SJSA1 (cell line): ENCODE data around the gene CYB5R3. TPM values are rescaled to one million over a fixed set of nuclear protein-coding genes. Genes with fewer than 3 reads are reported as not detected.
A peak's percentile ranks its signal among the peaks of the same experiment; 100 is the strongest.
"Not testable (repeated sequence)": the region's sequence is repeated elsewhere in the genome, so short reads cannot be mapped to it uniquely, and the experiment has no call there.

Experiments used
- DNase-seq, 2 experiments: peaks; one replicate each; pipeline ENCODE4 v3.0.0-alpha.2; 2015 to 2020; ENCODE audit warnings: low spot score in 2 of 2, low read depth in 1 of 2
- H3K27ac ChIP-seq: fragments of 250-450 bp; sonication (Bioruptor Pico); 2 replicates; pipeline ENCODE4 v1.5.1; 2020; ENCODE audit warnings: mild to moderate bottlenecking, moderate library complexity
- H3K27me3 ChIP-seq: fragments of 250-450 bp; sonication (Bioruptor Pico); replicated peaks from 2 replicates; pipeline ENCODE4 v1.5.1; 2020; ENCODE audit warnings: mild to moderate bottlenecking, moderate library complexity
- H3K36me3 ChIP-seq: fragments of 250-450 bp; sonication (Bioruptor Pico); 2 replicates; pipeline ENCODE4 v1.5.1; 2020; ENCODE audit warnings: mild to moderate bottlenecking
- H3K4me1 ChIP-seq: fragments of 250-450 bp; sonication (Bioruptor Pico); replicated peaks from 2 replicates; pipeline ENCODE4 v1.6.1; 2021; ENCODE audit warnings: mild to moderate bottlenecking
- H3K4me3 ChIP-seq: fragments of 250-450 bp; sonication (Bioruptor Pico); 2 replicates; pipeline ENCODE4 v1.5.1; 2020; ENCODE audit warnings: mild to moderate bottlenecking
- H3K9me3 ChIP-seq: fragments of 250-450 bp; sonication (Bioruptor Pico); replicated peaks from 2 replicates; pipeline ENCODE4 v1.5.1; 2020; ENCODE audit warnings: mild to moderate bottlenecking
- total RNA-seq: library from RNA; depleted of rRNA; stranded (reverse); fragments of >200 nt; shearing (Covaris generic); gene quantifications from 2 replicates; pipeline ENCODE4 v1.2.3, GENCODE V29; 2014

Gene CYB5R3
- total RNA-seq, 1 experiment from 2014 or later, result 149 TPM

GRCh38 chr22:42581762-42582716, 67.2 kb downstream of the CYB5R3 start:
- H3K9me3 ChIP-seq, result no peaks in the 10 kb centered on the region
- peaks cover 67% of the 10 kb centered on the region for H3K36me3 ChIP-seq
- peak overlapping the region; percentile 73 for H3K4me3 ChIP-seq
- DNase-seq, result peak; percentile 58 to 79
- no peaks in the 10 kb centered on the region for H3K27me3 ChIP-seq
- peaks cover 6% of the 10 kb centered on the region; the same call in 1 of the 2 replicates for H3K4me1 ChIP-seq
- H3K27ac ChIP-seq, result peak overlapping the region; percentile 52; the same call in 1 of the 2 replicates

- not testable (repeated sequence) for H3K27me3 ChIP-seq, H3K4me1 ChIP-seq, H3K9me3 ChIP-seq, DNase-seq
- Histone ChIP-seq H3K36me3 (peaks cover 59% of the 10 kb centered on the region), H3K4me3 (peak overlapping the region; percentile 73), H3K27ac (peak overlapping the region; percentile 52; the same call in 1 of the 2 replicates)
Measured at GRCh38 chr22:42581194-42581761, 67.9 kb downstream of the CYB5R3 start.

- H3K36me3 ChIP-seq, result peaks cover 47% of the 10 kb centered on the region
- not testable (repeated sequence) for H3K4me3 ChIP-seq, H3K4me1 ChIP-seq, H3K27ac ChIP-seq, DNase-seq, H3K27me3 ChIP-seq, H3K9me3 ChIP-seq
Measured at GRCh38 chr22:42580040-42580439, 69.2 kb downstream of the CYB5R3 start.

GRCh38 chr22:42577623-42578240, 71.5 kb downstream of the CYB5R3 start:
- no peak overlapping the region for H3K4me3 ChIP-seq
- H3K36me3 ChIP-seq, result peaks cover 37% of the 10 kb centered on the region
- H3K27me3 ChIP-seq, result no peaks in the 10 kb centered on the region
- peaks cover 6% of the 10 kb centered on the region; the same call in 1 of the 2 replicates for H3K4me1 ChIP-seq
- no peak for DNase-seq
- no peak overlapping the region for H3K27ac ChIP-seq
- H3K9me3 ChIP-seq, result no peaks in the 10 kb centered on the region

- peaks cover 34% of the 10 kb centered on the region for H3K36me3 ChIP-seq
- H3K4me3 ChIP-seq, H3K4me1 ChIP-seq, H3K9me3 ChIP-seq, H3K27ac ChIP-seq, DNase-seq, H3K27me3 ChIP-seq: not testable (repeated sequence)
Measured at GRCh38 chr22:42577141-42577540, 72.1 kb downstream of the CYB5R3 start.

- not testable (repeated sequence) for H3K27ac ChIP-seq, H3K4me1 ChIP-seq, H3K9me3 ChIP-seq, H3K27me3 ChIP-seq, H3K4me3 ChIP-seq, DNase-seq
- H3K36me3 ChIP-seq, result peaks cover 31% of the 10 kb centered on the region
Measured at GRCh38 chr22:42575996-42576574, 73.1 kb downstream of the CYB5R3 start.

- DNase-seq, H3K9me3 ChIP-seq, H3K27me3 ChIP-seq, H3K4me1 ChIP-seq, H3K4me3 ChIP-seq, H3K27ac ChIP-seq: not testable (repeated sequence)
- peaks cover 38% of the 10 kb centered on the region for H3K36me3 ChIP-seq
Measured at GRCh38 chr22:42574468-42574867, 74.7 kb downstream of the CYB5R3 start.

- not testable (repeated sequence) for H3K4me1 ChIP-seq, DNase-seq, H3K4me3 ChIP-seq, H3K27me3 ChIP-seq, H3K27ac ChIP-seq, H3K9me3 ChIP-seq
- H3K36me3 ChIP-seq, result peaks cover 40% of the 10 kb centered on the region
Measured at GRCh38 chr22:42574046-42574445, 75.1 kb downstream of the CYB5R3 start.

- H3K36me3 ChIP-seq, result peaks cover 30% of the 10 kb centered on the region
- not testable (repeated sequence) for H3K4me3 ChIP-seq, H3K9me3 ChIP-seq, H3K4me1 ChIP-seq, H3K27me3 ChIP-seq, DNase-seq, H3K27ac ChIP-seq
Measured at GRCh38 chr22:42571068-42571467, 78.1 kb downstream of the CYB5R3 start.

- not testable (repeated sequence) for H3K4me3 ChIP-seq, H3K27ac ChIP-seq
Measured at GRCh38 chr22:42570580-42570979, 78.6 kb downstream of the CYB5R3 start.

GRCh38 chr22:42567950-42568349, 81.2 kb downstream of the CYB5R3 start:
- H3K9me3 ChIP-seq, H3K4me3 ChIP-seq, H3K4me1 ChIP-seq, DNase-seq, H3K27ac ChIP-seq, H3K27me3 ChIP-seq: not testable (repeated sequence)
- H3K36me3 ChIP-seq, result peaks cover 25% of the 10 kb centered on the region

More at GRCh38 chr22:42570580-42570979, 78.6 kb downstream of the CYB5R3 start:
- H3K4me1 ChIP-seq, DNase-seq, H3K27me3 ChIP-seq, H3K9me3 ChIP-seq: not testable (repeated sequence)
- peaks cover 32% of the 10 kb centered on the region for H3K36me3 ChIP-seq
